ENCODE measurements around the gene EDEM1. TPM values are rescaled to one million over a fixed set of nuclear protein-coding genes. Genes with fewer than 3 reads are reported as not detected.

The EDEM1 gene
- total RNA-seq, 1 donor from 2014 or later, result 8.4 TPM

Small RNA genes within 50 kb of the gene (small RNA-seq; reads per million reads assigned to genes)
- gene MIR4790, result not detected
- gene RN7SL553P, result not detected

Other genes with a start within 250 kb of the EDEM1 start
- 6.6 TPM for gene BHLHE40, start 208.3 kb upstream of the EDEM1 start, total RNA-seq
- gene ARL8B, start 65.4 kb upstream of the EDEM1 start, total RNA-seq, result 95.6 TPM